Nephron (organoid): Measurements from ENCODE around the gene GATD1.
"Not testable (repeated sequence)": the region's sequence is repeated elsewhere in the genome, so short reads cannot be mapped to it uniquely, and the experiment has no call there.

Experiments used
- H3K27ac Mint-ChIP-seq, 3 experiments: 2 replicates each; pipeline ENCODE4 v1.8.0; 2020; ENCODE audit warnings: mixed read lengths in 3 of 3, mild to moderate bottlenecking in 2 of 3, moderate library complexity in 1 of 3
- H3K27me3 Mint-ChIP-seq: 2 replicates; pipeline ENCODE4 v1.8.0; 2021; ENCODE audit warnings: low read depth, mild to moderate bottlenecking, moderate library complexity, mixed read lengths
- H3K36me3 Mint-ChIP-seq: 2 replicates; pipeline ENCODE4 v1.8.0; 2020; ENCODE audit warnings: low read depth, mixed read lengths
- H3K4me1 Mint-ChIP-seq: 2 replicates; pipeline ENCODE4 v1.8.0; 2020; ENCODE audit warnings: mixed read lengths
- H3K4me3 Mint-ChIP-seq, 3 experiments: 2 replicates each; pipeline ENCODE4 v1.8.0; 2020; ENCODE audit warnings: mild to moderate bottlenecking in 3 of 3, mixed read lengths in 3 of 3, moderate library complexity in 2 of 3
- H3K9me3 Mint-ChIP-seq: 2 replicates; pipeline ENCODE4 v1.8.0; 2020; ENCODE audit warnings: mixed read lengths
- TF ChIP-seq, protein P1 (sequence below), 3 experiments: fragments of 200-600 bp; sonication (generic); IDR thresholded peaks; one replicate each; pipeline ENCODE4 v1.5.0; 2021; ENCODE audit warnings: antibody characterized with exemption in 3 of 3; ENCODE audit not compliant: unreplicated experiment in 3 of 3

Gene GATD1

DNA sequence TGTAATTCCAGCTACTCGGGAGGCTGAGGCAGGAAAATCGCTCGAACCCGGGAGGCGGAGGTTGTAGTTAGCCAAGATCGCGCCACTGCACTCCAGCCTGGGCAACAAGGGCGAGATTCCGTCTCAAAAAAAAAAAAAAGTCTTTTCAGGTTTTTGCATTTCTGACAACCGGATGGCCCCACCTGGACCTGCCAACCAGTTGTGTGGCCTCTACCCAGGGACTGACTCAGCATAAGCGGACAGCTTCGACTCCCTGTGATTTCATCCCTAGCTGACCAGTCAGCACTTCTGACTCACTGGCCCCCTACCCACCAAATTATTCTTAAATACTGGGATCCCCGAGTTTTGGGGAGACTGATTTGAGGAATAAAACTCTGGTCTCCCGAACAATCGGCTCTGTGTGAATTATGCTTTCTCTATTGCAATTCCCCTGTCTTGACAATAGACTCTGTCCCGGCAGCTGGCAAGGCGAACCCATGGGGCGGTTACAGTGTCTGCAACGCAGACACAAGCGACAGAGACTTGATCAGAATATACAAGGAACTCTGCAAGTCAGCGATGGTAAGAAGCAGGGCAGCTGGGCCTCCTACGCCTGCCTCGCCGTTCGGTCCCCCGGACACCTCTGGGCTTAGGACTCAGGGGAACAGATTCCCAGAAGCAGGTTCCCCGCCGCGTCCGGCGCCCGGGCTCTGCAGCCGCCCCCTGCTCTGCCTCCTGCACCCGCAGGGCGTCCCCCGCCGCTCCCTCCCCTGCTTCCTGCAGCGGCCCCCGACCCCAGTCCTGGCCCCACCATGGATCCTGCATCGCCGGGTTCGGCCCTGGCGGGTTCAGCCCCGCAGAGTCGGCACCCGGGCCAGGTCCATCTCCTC lies 30.8 kb downstream of the GATD1 start:
- H3K4me3 Mint-ChIP-seq, result peak overlapping the region; percentile 88 to 93 (median 92)
- peak overlapping the region; percentile 53 to 94 (median 80) for H3K27ac Mint-ChIP-seq
- peaks cover 12% of the 10 kb centered on the region for H3K4me1 Mint-ChIP-seq
- peaks cover 10% of the 10 kb centered on the region for H3K27me3 Mint-ChIP-seq
- TF ChIP-seq, protein P1, sequence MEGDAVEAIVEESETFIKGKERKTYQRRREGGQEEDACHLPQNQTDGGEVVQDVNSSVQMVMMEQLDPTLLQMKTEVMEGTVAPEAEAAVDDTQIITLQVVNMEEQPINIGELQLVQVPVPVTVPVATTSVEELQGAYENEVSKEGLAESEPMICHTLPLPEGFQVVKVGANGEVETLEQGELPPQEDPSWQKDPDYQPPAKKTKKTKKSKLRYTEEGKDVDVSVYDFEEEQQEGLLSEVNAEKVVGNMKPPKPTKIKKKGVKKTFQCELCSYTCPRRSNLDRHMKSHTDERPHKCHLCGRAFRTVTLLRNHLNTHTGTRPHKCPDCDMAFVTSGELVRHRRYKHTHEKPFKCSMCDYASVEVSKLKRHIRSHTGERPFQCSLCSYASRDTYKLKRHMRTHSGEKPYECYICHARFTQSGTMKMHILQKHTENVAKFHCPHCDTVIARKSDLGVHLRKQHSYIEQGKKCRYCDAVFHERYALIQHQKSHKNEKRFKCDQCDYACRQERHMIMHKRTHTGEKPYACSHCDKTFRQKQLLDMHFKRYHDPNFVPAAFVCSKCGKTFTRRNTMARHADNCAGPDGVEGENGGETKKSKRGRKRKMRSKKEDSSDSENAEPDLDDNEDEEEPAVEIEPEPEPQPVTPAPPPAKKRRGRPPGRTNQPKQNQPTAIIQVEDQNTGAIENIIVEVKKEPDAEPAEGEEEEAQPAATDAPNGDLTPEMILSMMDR (IDR thresholded peaks at IDR 0.05; ENCODE audit: unreplicated experiment in 3 of 3), result no peak
- no peaks in the 10 kb centered on the region for H3K9me3 Mint-ChIP-seq
- H3K36me3 Mint-ChIP-seq, result no peaks in the 10 kb centered on the region

DNA sequence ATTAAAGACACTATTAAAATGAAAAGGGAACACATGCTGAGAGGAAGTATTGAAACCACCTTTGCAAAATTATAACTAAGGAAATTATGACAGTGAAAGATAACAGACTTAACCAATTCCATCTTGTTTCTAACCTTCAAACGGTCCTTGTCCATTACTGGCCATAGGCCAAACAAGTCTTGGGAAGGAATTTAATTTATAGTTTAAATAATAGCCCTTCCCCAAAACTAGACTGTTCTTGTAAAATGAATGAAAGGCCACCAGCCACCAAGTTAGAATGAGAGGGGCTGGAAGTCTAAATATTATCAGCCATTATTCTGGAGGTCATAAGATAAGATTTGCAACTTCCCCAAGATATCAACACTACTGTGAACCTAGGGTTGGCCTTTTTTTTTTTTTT lies 31.9 kb downstream of the GATD1 start:
- peaks cover 10% of the 10 kb centered on the region for H3K27me3 Mint-ChIP-seq
- H3K9me3 Mint-ChIP-seq, result no peaks in the 10 kb centered on the region
- TF ChIP-seq, protein P1 (IDR thresholded peaks at IDR 0.05; ENCODE audit: unreplicated experiment in 3 of 3), result no peak

GRCh38 chr11:742571-743201 lies 34.6 kb downstream of the GATD1 start:
- peaks cover 4% of the 10 kb centered on the region for H3K4me1 Mint-ChIP-seq
- H3K27me3 Mint-ChIP-seq, result peaks cover 13% of the 10 kb centered on the region
- H3K9me3 Mint-ChIP-seq, result no peaks in the 10 kb centered on the region
- no peak overlapping the region for H3K4me3 Mint-ChIP-seq
- TF ChIP-seq, protein P1 (IDR thresholded peaks at IDR 0.05; ENCODE audit: unreplicated experiment in 3 of 3), result no peak
- H3K36me3 Mint-ChIP-seq, result no peaks in the 10 kb centered on the region
- no peak overlapping the region for H3K27ac Mint-ChIP-seq

More for the DNA sequence above, 31.9 kb downstream of the GATD1 start:
- Mint-ChIP-seq H3K27ac (no peak overlapping the region), H3K36me3 (no peaks in the 10 kb centered on the region), H3K4me3 (peak overlapping the region; percentile 17 to 68 (median 66)), H3K4me1 (peaks cover 12% of the 10 kb centered on the region)

GRCh38 chr11:742156-742546 lies 35.1 kb downstream of the GATD1 start:
- TF ChIP-seq, protein P1 (IDR thresholded peaks at IDR 0.05; ENCODE audit: unreplicated experiment in 3 of 3), result no peak
- H3K27me3 Mint-ChIP-seq, result peaks cover 17% of the 10 kb centered on the region
- H3K27ac Mint-ChIP-seq, result no peak overlapping the region
- no peak overlapping the region for H3K4me3 Mint-ChIP-seq
- H3K9me3 Mint-ChIP-seq, result no peaks in the 10 kb centered on the region
- H3K36me3 Mint-ChIP-seq, result no peaks in the 10 kb centered on the region
- H3K4me1 Mint-ChIP-seq, result peaks cover 7% of the 10 kb centered on the region

DNA sequence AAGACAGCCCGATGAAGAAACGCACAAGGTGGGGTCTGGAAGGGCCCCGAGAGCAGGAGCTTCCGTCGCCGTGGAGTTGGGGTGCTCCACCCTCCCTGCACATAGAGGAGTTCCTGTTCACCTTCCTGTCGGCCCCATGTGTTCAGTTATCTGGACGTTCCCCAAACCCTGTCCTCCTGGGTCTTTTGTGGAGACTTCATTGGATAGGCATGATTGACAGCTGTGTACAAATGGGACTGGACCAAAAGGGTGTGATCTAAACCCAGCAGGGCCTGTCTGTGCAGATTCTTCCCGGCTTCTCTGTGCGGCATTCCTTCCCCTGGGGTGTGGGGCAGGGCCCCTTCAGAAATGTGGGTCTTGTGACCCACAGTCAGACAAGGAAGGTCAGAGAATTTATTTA lies 39.4 kb downstream of the GATD1 start:
- H3K4me1 Mint-ChIP-seq, H3K4me3 Mint-ChIP-seq: not testable (repeated sequence)

GRCh38 chr11:737366-737765 lies 39.9 kb downstream of the GATD1 start:
- H3K36me3 Mint-ChIP-seq, result no peaks in the 10 kb centered on the region
- peak overlapping the region in 1 of 3 experiments; percentile 11 for H3K27ac Mint-ChIP-seq
- peaks cover 7% of the 10 kb centered on the region for H3K9me3 Mint-ChIP-seq
- H3K4me1 Mint-ChIP-seq, result peaks cover 4% of the 10 kb centered on the region
- no peak overlapping the region for H3K4me3 Mint-ChIP-seq
- TF ChIP-seq, protein P1 (IDR thresholded peaks at IDR 0.05; ENCODE audit: unreplicated experiment in 3 of 3), result no peak
- peaks cover 18% of the 10 kb centered on the region for H3K27me3 Mint-ChIP-seq

More for the DNA sequence above, 39.4 kb downstream of the GATD1 start:
- H3K36me3 Mint-ChIP-seq, H3K9me3 Mint-ChIP-seq: not testable (repeated sequence)
- H3K27me3 Mint-ChIP-seq, result peaks cover 18% of the 10 kb centered on the region
- peak overlapping the region in 1 of 3 experiments; percentile 11 for H3K27ac Mint-ChIP-seq

DNA sequence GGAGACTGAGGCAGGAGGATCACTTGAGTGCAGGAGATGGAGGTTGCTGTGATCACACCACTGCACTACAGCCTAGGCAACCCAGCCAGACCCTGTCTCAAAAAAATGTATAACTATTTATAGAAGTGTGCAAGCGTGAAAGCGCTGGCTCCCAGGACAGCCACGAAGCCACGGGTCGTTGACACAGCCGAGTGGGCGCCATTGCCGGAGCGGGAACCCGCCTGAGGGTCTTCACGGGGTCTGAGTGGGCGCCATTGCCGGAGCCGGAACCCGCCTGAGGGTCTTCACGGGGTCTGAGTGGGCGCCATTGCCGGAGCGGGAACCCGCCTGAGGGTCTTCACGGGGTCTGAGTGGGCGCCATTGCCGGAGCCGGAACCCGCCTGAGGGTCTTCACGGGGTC lies 42.7 kb downstream of the GATD1 start:
- not testable (repeated sequence) for H3K4me3 Mint-ChIP-seq, H3K36me3 Mint-ChIP-seq

More for the DNA sequence above, 42.7 kb downstream of the GATD1 start:
- not testable (repeated sequence) for H3K27ac Mint-ChIP-seq, H3K9me3 Mint-ChIP-seq, H3K4me1 Mint-ChIP-seq
- peaks cover 21% of the 10 kb centered on the region for H3K27me3 Mint-ChIP-seq
